Inflammatory macrophage treated with lipopolysaccharide for 1 hour (primary cell): ENCODE results near the gene TRMT11.
"Not testable (repeated sequence)": the region's sequence is repeated elsewhere in the genome, so short reads cannot be mapped to it uniquely, and the experiment has no call there.

Source experiments
- DNase-seq, 2 donors: peaks; one replicate each; pipeline ENCODE4 v3.0.0-alpha.2; 2020 to 2022

The TRMT11 gene

DNA sequence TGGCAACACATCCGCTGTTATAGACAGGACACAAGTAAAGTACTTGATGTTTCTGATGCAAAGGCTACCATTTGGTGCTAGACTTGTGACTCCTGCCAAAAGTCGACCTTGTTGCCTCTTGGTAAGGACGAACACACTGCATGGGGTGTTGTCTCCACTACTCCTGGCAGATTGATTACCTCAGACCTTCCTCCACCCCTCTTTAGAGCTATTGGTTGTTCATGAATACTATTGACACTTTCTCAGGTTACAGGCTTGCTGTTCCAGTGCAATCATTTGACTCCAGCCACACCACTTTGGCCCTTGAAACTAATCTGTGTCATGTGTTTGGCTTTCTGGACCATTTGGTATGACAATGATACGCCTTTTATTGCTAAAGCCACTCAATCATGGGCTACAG is 62.3 kb downstream of the TRMT11 start:
- no peak for DNase-seq

DNA sequence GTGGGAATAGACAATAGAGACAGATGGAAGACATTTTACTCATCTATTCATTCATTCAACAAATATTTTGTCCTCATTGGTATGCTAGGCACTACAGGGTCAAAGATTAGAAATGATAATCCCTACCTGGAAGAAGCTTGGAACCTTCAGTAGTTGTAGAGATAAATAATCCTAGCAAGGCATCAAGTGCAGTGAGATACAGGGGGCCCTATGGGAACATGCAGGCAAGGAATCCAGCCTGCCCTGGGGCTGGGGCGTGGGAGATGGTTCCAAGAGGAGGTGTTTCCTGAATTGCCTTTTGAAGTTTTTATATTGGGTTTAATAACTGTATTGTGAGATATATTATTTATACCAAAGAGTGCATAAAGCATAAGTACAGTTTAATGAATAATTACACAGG is 64.5 kb downstream of the TRMT11 start:
- no peak for DNase-seq

DNA sequence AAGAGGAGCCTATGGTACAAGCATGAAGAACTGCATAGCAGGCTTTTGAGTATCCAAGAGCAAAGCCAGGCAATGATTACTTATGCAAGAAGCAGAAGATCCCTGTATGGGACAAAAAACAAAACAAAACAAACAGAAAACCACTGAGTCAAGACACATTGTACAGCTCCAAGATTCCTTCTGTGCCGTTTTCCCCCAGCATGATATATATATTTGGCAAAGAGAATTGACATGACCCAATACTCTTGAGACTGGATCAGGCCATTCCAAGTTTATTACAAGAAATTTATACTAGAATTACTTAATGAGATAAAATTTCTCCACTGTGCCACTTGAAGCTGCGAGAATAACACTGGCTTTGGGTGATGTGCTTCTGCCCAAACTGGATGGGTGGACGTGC is 65.5 kb downstream of the TRMT11 start:
- DNase-seq: no peak

DNA sequence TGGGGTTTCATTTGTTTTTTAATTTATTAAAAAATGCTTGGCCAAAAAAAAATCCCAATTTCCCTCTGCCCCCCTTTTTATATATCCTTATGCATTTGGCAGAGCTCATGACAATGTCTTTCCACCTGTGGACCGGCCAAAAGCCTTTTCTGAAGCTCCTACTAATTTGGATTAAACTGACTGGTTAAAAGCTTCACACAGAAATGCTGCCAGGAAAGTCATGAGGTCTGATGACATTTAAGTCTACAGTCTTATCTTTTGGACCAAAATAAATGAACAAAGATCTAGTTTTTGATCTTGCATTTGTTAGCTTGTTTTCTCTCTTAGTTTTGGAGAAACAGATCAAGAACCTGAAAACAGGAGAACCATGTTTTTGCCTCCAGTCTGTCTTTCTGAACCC is 66.1 kb downstream of the TRMT11 start:
- DNase-seq: no peak

DNA sequence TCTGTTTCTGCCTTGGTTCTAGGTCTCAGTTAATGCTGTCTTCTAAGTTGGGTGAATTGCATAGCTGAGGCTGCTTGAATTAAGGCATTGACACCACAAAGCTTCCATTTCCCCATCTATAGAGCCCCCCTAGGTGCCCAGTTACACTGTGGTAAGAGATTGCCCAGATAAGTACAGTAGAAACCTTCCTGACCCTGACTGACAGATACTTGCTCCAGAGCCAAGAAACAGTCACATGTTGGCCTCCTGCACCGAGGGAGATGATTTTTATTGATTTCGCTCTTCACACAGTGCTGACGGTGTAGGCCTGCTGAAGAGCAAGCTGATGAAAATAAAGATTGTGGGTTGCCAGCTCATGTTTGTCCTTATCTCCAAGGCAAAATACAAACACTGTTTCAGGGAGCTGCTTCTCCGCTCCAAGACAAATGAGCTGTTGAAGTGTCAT is 67.9 kb downstream of the TRMT11 start:
- no peak for DNase-seq

DNA sequence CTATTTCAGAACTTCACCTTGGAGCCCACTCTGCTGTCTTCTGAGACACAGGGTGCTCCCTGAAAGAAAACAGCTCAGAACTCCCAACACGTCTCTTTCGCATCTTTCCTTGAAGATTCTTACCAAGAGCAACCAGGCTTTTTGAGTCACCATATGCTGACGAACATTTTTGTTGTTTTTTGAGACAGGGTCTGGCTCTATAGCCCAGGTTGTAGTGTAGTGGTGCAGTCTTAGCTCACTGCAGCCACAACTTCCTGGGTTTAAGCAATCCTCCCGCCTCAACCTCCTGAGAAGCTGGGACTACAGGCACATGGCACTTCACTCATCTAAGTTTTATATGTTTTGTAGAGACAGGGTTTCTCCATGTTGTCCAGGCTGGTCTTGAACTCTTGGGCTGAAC is 68.5 kb downstream of the TRMT11 start:
- no peak for DNase-seq

DNA sequence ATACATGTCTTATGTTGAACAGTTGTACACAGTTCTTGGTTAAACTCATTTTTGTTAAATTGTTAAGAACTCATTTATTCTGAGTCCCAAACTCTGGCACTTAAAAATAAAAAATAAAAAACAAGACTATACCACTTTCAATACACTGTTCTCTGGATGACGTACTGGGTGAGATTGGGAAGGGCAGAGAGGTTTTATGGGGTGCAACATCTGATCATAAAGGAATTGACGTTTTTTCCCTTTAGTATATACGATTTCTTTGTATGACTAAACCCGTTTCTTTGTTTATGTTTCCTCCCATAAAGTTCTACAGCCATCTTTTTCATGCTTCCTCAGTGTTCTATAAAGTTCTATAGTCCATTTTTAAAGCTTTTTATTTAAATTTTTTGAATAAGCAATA is 69.1 kb downstream of the TRMT11 start:
- no peak for DNase-seq

DNA sequence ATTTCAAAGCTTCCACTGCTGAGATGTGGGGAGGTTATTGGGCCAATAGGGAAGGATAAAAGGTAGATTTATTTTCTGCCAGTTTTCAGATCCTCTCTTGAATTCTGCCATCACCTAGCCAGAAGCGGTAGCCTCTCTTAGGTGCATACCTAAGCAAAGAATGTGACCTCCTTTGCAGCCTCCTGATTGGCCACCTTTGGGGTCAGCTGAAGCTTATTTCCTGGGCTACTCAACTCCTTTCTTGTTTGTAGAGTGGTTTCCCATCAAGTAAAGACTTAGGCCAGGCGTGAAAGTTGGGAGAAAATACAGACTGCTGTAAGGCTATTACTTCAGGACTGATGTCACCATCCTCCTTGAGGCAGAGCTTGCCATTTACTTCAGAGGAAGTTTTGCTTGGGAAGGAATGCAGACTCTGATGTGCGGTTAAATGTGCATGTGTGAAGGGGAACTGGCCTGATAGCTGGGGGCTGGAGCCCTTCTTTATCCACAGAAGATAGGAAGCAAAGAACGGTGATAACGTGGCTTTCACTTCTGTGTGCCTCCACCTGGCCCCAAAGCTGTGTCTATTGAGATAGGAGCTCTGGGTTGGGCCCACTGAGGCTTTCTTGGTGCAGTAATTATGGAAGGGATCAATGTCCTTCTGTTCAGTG is 70.1 kb downstream of the TRMT11 start:
- no peak for DNase-seq

DNA sequence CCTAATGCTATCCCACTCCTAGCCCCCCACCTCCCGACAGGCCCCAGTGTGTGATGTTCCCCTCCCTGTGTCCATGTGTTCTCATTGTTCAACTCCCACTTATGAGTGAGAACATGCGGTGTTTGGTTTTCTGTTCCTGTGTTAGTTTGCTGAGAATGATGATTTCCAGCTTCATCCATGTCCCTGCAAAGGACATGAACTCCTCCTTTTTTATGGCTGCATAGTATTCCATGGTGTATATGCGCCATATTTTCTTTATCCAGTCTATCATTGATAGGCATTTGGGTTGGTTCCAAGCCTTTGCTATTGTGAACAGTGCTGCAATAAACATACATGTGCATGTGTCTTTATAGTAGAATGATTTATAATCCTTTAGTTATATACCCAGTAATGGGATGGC is 71.7 kb downstream of the TRMT11 start:
- DNase-seq: not testable (repeated sequence)

DNA sequence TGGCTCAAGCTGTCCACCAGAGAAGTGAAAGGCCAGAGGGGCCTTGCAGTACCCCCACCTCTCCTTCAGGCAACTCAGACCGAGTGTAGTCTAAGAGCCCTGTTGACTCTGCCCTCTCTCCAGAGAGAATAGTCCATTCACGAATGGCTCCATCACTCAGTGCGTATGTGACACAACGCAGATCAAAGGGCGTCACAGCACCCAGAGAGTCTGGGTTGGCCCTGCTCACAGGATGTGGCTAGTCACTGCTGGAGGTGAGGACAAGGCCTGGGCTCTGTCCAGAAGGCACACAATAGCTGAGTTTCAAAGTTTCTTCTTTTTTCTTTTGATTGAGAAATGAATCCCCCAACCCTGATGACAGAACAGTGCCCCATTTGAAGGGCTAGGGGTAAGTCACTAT is 74.1 kb downstream of the TRMT11 start:
- DNase-seq: no peak

DNA sequence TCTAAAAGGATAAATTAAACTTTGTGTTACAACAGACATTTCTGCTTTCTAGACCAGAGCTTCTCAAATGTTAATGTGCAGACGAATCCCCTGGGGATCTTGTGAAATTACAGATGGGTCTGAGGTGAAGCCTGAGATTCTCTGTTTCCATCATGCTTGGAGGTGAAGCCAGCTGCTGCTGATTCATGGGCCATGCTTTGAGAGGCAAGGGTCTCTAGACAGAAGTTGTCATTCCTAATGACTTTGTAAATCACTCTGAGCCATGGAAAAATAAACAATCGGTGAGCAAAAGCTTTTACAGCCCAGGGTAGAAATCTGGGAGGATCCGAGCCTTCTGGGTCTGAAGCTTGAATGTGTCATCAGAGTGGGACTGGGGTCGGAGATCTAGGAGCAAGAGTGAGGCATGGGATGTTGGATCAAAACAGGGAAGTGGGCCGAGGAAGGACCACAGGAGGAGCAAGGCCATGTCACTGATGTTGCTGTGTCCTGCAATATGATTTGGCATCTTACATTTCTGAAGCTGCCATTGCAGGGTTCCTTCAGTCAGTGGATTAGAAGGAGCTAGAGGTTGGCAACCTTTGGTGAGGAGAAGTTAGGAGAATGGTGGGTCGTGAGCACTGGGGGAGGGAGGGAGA is 77.3 kb downstream of the TRMT11 start:
- DNase-seq: no peak

DNA sequence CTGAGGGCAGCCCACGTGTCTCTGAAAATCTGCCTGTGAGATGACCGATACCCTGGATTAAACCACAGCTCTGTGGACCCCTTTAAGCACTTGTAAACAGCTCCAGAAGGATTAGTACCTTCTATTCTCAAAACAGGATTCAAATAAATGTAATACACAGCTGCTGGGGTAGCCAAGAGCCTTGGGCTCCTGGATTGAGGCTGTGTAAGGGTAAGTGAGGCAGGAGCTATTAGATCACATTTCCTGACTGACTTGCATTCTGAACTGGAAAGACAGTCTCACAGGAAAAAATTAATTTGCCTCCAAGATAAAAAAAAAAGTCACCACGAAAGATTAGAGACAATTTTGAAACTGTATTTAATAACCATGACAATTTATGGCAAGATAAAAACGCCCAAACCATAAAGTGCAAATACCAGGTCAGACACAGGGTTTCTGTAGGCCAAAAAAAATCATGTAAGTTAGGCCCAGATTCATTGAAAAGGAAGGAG is 78.0 kb downstream of the TRMT11 start:
- no peak for DNase-seq

DNA sequence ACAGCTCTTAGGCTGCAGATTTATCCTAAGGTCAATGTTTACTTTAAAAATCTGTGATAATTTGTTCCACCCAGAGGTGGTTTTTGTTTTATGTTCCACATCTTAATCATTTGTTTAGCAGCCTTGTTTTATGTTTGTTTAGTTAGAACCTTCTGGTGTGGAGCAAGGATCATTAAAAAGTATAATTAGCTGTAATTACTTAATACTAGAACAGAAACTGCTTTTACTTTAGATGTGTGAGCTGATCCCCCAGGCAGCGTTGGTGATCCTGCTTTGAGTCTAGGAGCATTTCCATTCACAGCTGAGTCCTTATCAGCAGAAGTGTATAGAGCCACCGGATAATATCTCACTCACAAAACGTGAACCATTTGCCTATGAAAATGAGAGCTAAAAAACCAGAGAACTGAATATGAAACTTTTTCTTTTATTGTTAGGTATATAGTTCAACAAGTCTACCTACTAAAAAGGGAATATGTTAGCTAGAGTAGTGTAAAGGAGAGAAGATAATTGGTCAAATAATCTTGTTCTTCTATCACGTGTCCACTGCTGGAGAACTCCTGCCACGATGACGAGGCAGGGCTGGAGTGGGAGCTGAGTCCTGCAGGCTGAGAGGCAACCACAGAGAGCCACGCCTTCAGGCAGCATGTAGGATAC is 78.5 kb downstream of the TRMT11 start:
- DNase-seq: no peak

DNA sequence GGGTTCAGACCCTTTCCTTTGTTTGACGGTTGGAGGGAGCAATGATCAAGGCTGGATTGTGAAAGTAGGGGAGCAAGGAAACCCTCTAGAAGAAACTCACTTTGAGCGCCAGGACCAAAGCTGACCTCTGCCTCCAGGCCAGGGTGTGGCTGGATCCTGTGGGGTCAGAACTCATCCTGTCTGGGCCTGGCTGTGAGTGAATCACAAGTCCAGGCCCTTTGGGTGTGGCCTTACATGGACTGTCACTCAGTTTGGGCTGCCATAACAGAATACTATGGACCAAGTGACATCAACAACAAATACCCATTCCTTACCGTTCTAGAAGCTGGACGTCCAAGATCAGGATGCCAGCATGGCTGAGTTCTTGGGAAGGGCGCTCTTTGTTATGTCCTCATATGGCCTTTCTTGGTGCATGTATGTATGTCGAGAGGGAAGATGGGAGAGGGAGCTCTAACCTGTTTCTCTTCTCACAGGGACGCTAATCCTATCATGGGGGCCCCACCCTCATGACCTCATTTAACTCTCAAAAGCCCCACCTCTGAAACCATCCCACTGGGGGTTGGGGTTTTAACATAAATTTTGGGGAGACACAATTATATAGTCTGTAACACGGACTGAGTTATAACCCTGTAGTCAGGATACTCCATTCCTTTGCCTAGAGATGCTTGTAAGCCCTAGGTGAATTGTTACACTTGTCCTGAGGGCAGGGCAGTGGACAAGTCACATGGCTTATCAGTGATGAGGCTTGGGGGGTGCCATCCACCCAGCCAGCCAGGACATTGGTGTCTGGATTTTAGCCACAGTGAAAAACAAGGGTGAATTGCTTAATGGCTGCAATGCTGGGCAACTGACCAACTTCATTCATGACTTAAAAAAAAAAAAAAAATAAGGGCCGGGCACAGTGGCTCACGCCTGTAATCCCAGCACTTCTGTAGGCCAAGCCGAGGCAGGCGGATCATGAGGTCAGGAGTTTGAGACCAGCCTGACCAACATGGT is 80.0 kb downstream of the TRMT11 start:
- no peak for DNase-seq

DNA sequence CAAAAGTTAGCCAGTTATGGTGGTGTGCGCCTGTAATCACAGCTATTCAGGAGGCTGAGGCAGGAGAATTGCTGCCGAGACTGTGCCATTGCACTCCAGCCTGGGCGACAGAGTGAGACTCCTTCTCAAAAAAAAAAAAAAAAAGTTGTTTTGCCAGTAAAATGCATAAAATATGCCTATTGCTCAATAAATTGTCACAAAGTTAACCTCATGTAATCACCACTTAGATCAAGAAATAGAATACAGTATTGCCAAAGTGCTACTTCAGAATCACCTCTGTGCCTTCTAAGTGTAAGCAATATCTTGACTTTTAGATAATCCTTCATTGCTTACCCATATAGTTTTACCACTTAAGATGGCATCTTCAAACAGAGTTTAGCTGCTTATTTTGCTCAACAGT is 80.7 kb downstream of the TRMT11 start:
- DNase-seq: no peak

DNA sequence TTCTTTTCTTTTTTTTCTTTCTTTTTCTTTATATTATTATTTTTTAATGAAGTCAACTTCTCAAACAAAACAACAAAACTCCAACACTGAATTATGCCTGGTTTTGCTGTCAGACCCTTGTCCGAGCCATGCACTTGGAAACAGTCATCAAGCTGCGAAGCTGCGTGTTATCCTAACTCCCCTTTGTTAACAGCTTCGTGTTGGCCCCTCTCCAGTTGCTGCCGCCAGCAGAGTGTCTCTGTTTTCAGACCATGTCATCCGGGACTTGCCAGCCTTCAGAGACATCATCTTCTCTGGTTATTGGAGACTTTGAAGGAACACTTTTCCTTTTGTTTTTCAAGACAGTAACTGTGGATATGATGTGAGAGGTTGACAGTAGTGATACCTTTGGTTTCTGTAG is 83.1 kb downstream of the TRMT11 start:
- no peak for DNase-seq

DNA sequence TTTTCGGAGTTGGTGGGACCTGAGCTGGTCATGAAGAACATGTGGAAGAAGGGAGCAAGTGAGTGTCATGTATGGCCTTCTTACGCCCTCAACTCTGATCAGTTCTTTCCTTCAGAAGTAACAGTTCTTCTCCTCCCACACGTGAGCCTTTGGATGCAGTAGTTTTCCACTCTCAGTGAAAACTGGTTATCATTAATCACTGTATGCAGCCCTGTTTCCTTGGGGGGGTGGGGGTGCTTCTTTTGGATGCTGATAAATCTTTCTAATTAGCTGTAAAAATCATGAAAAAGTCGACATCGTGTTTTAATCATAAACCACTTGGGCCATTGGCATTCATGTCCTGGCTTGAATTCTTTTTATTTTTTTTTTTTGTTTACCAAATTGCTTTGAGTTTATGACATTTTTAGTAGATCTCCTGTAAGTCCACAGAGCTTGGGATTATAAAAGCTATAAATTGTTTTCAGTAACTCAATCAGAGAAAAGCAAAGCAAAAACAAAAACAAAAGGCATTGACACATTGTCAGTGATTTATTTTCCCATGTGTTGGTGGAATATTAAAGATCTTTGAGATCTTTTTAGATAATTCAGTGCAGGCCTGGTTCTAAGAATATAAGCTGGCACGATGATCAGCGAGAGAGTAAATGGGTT is 84.8 kb downstream of the TRMT11 start:
- DNase-seq: no peak

DNA sequence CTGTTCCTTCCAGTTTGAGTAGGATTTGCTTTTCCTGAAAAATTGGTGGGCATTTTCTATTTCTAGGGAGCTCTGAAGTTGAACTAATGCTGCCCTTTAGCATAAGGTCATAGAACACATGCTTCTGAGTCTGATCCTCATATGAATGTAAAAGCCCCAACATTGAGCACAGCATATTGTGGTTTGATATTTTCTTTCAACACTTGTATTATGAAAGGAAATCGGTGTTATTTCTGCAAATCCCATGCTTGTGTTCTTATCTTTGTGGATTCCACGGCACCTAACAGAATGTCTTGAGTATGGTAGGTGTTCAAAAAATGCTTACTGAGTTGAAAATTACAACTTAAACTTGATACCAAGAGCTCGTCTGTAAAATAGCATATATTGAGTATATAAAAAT is 85.8 kb downstream of the TRMT11 start:
- DNase-seq: no peak

DNA sequence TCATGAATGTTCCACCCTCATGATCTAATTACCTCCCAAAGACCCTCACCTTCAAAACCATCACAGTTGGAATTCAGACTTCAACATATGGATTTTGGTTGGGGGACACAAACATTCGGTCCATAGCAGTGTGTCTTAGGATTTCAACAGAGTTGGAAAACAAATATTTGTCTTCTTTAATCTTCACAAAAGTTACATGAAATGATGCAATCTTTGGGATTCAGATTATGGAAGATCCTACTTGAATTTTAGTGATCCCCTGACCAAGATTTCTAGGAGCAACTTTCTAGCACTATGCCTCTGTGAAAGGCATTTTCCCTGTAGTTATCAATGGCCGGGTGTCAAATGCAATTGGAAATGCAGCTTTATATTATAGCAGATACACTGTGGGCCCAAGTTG is 86.5 kb downstream of the TRMT11 start:
- no peak for DNase-seq

DNA sequence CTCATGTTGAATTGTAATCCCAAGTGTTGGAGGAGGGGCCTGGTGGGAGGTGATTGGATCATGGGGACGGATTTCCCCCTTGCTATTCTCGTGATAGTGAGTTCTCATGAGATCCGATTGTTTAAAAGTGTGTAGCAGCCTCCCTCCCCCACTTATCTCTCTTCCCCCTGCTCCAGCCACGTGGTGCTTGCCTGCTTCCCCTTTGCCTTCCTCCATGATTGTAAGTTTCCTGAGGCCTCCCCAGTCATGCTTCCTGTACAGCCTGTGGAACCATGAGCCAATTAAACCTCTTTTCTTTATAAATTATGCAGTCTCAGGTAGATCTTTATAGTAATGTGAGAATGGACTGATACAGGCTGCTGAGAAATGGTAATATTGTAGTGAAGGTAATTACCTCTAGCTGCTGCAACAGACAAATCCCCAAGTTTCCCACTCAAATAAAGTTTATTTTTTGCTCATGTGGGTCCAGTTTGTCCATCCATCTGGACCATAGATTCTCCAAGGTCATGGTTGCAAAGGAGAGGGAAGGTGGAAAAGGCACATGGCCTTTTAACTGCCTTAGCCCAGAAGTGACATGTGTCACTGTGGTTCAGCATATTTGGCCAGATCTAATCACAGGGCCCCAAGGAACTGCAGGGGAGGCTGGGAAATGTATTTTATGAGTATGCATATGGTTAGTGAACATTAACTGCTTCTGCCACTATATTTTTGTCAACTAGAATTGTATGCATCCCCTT is 89.2 kb downstream of the TRMT11 start:
- DNase-seq: no peak

DNA sequence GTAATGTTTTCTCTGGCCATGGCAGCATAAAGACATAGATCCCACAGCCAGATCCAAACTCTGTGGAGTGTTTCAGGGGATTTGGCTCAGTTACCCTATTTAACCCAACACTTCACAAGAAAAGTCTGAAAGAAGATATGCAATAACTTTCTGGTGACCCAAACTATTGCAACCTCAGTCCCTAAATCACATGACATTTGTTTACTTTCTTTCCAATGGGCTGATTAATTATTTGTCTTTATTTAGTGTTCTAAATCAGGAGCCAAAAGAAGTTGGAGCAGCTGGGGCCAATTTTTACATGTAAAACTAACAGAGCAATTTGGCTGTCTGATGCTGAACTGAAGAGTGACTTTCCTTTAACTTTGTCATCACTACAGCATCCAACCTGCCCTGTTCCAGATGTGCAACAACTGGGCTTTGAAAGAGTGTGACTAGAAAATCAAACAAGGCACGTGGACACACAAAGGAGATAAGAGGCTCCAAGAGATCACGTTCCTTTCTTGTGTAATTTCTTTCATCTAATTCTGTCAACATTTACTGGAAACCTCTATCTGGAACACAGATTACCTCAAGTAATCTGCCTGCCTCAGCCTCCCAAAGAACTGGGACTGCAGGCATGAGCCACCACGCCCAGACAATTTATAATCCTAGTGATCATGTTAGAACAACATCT is 90.8 kb downstream of the TRMT11 start:
- no peak for DNase-seq
